NCI-H460 (cell line): ENCODE data around the gene AOPEP. TPM values are rescaled to one million over a fixed set of nuclear protein-coding genes. Genes with fewer than 3 reads are reported as not detected.

Source experiments
- DNase-seq: peaks from one replicate; pipeline ENCODE4 v3.0.0-alpha.2; 2016; ENCODE audit warnings: low read depth; ENCODE audit errors: extremely low read depth
- total RNA-seq: library from RNA; depleted of rRNA; stranded (reverse); fragments of >200 nt; shearing (Covaris generic); gene quantifications from 2 replicates; pipeline ENCODE4 v1.2.3, GENCODE V29; 2014

AOPEP gene
- total RNA-seq, 1 experiment from 2014 or later = 27.0 TPM

DNA sequence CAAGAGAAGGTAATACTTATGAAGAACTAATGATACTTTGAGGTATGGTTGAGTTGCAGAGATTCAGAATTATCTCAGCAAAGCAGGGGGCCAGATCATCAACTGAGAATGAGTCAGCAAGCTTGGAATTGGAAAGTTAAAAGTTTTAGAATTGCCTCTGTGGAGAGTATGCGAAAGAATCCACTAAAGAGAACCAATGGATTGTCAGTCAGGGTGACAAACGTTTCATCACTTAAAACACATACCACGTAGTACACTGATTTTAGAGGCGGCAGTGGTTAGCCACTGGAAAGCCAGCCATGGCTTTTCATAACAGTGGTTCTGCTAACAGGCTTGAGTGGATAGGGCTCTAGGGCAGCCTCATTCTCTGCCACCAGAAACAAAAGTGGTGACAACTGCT, 30.7 kb downstream of the AOPEP start:
- DNase-seq = no peak

DNA sequence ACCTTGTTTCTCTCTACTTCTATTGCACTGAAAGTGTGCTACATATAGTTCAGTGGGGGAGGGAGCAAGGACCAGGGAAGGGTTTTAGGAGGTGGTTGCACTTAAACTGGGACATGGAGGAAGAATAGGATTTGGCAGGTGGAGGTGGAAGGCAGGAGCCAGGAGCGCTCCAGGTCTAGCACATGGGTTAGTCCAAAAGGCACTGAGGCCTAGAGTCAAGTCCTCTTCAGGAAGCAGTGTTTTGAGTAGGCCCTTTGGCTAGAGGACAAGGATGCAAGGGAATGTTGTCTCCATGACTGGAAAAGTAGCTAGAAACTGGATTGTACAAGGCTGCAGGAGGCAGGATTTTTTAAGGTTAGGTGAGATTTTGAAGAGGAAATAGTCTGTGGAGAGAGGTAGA, 31.5 kb downstream of the AOPEP start:
- DNase-seq = no peak

GRCh38 chr9:94758880-94759279, 32.4 kb downstream of the AOPEP start:
- no peak for DNase-seq

- no peak for DNase-seq
Observed at GRCh38 chr9:94760010-94760409, 33.5 kb downstream of the AOPEP start.

GRCh38 chr9:94760660-94761059, 34.2 kb downstream of the AOPEP start:
- no peak for DNase-seq

GRCh38 chr9:94761481-94761880, 35.0 kb downstream of the AOPEP start:
- DNase-seq = no peak

- no peak for DNase-seq
Observed at GRCh38 chr9:94767331-94768072, 41.0 kb downstream of the AOPEP start.

DNA sequence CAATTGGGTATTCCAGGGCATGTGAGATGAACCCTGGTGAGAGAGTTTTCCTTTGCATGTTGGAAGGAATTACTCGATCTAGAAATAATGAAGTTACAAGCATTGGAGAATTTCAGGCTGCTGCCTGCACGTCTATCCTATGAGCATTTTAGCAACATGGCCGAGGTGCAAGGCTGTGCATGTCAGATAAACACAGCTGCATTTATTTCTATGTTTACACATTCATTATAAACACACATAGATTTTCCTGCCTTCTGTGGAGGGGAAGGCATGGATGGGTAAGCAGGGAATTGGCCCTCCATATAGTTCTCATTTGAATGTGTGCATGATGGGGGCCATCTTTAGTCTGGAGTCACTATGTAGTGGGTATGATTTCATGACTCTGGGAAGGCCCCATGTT, 42.3 kb downstream of the AOPEP start:
- DNase-seq = no peak

GRCh38 chr9:94770334-94770733, 43.8 kb downstream of the AOPEP start:
- no peak for DNase-seq

- DNase-seq = no peak
Observed at GRCh38 chr9:94771096-94771495, 44.6 kb downstream of the AOPEP start.

GRCh38 chr9:94772144-94772543, 45.6 kb downstream of the AOPEP start:
- no peak for DNase-seq

GRCh38 chr9:94772639-94773303, 46.3 kb downstream of the AOPEP start:
- no peak for DNase-seq

DNA sequence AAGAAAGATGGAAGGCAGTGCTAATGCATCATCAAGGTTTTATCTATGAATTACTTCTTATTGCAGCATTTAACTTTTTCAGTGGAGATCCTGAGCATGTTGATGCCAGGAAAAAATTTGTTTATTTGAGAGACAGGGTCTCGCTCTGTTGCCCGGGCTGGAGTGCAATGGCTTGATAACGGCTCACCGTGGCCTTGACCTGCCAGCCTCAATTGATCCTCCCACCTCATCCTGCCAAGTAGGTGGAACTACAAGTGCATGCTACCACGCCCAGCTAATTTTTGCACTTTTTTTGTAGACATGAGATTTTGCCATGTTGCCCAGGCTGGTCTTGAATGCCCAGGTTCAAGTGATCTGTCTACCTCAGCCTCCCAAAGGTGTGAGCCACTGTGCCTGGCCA, 47.2 kb downstream of the AOPEP start:
- DNase-seq = no peak

- no peak for DNase-seq
Observed at GRCh38 chr9:94778013-94778412, 51.5 kb downstream of the AOPEP start.

- DNase-seq = no peak
Observed at GRCh38 chr9:94779031-94779430, 52.5 kb downstream of the AOPEP start.

DNA sequence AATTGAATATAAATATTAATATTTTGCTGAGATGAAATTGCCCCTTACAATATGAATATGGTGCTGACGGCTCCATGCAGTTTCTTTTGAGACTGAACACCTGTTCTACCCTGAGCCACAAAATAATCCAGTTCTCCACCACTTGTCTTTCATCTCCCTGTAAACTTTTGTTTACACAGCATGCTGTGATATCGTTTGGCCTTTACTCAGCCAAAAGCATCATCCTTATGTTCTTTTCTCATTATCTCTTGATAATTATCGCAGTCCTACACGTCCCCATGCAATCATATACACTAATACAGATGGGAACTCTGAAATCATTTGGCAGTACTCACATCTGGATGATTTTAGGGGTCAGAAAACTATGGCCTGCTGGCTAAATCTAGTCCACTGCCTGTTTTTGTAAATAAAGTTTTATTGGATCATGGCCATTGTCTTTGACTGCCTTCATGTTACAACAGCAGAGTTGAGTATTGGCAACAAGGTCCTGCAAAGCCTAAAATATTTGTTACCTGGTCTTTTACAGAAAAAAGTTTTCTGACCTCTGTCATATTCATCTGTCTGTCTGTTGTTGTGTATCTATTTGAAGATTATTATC, 53.3 kb downstream of the AOPEP start:
- no peak for DNase-seq

GRCh38 chr9:94780516-94780950, 54.0 kb downstream of the AOPEP start:
- DNase-seq = no peak

GRCh38 chr9:94782355-94783101, 56.0 kb downstream of the AOPEP start:
- no peak for DNase-seq

- DNase-seq = peak; percentile 97
Observed at GRCh38 chr9:94783102-94783682, 56.7 kb downstream of the AOPEP start.

DNA sequence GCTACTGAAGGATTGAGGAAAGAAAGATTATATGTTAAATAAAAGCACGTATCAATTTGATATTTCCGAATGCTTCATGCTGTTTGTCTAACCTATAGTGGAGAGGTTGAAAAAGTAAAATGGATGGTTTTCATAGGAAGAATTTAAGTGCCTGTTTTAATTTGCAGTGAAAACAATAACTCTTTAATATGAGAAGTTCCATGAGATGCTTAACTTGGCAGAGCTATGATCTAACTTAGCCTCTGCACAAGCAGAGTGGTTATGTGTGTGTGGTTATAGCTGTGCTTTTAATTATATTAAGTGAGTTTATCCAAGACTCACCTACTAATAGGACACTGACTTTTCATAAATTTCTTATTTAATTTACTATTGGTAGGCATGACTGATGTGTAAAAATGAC, 57.4 kb downstream of the AOPEP start:
- DNase-seq = no peak
